NT2/D1 (cell line): ENCODE data around the gene KLK15.
A peak's percentile ranks its signal among the peaks of the same experiment; 100 is the strongest.

Experiments used
- DNase-seq: peaks from one replicate; pipeline ENCODE4 v3.0.0-alpha.2; 2011; ENCODE audit warnings: low read depth, low spot score
- H3K27me3 ChIP-seq: 2 replicates; pipeline ENCODE4 v1.6.0; 2011; ENCODE audit warnings: mild to moderate bottlenecking; ENCODE audit not compliant: insufficient read length, insufficient read depth
- H3K36me3 ChIP-seq: 2 replicates; pipeline ENCODE4 v1.6.1; 2011; ENCODE audit warnings: mild to moderate bottlenecking, low read length, mixed read lengths; ENCODE audit not compliant: insufficient read depth, insufficient read length
- H3K4me1 ChIP-seq: 2 replicates; pipeline ENCODE4 v1.5.1; 2011; ENCODE audit not compliant: insufficient read depth, insufficient read length
- H3K4me3 ChIP-seq: 2 replicates; pipeline ENCODE4 v1.5.1; 2011; ENCODE audit warnings: low read depth; ENCODE audit not compliant: insufficient read length
- H3K9ac ChIP-seq: 2 replicates; pipeline ENCODE4 v1.6.0; 2011; ENCODE audit warnings: low read depth; ENCODE audit not compliant: insufficient read length
- H3K9me3 ChIP-seq: 2 replicates; pipeline ENCODE4 v1.5.1; 2011; ENCODE audit warnings: mild to moderate bottlenecking, low read length; ENCODE audit not compliant: insufficient read depth
- SUZ12 ChIP-seq: IDR thresholded peaks from 2 replicates; pipeline ENCODE4 v1.6.1; 2011; ENCODE audit not compliant: insufficient read length, insufficient read depth; ENCODE audit errors: extremely low read depth
- YY1 ChIP-seq: IDR thresholded peaks from 2 replicates; pipeline ENCODE4 v1.6.1; 2011; ENCODE audit not compliant: insufficient read length, insufficient read depth
- ZNF274 ChIP-seq: IDR thresholded peaks from 2 replicates; pipeline ENCODE4 v1.6.1; 2011; ENCODE audit warnings: mild to moderate bottlenecking, low read depth, low read length

KLK15 gene

DNA sequence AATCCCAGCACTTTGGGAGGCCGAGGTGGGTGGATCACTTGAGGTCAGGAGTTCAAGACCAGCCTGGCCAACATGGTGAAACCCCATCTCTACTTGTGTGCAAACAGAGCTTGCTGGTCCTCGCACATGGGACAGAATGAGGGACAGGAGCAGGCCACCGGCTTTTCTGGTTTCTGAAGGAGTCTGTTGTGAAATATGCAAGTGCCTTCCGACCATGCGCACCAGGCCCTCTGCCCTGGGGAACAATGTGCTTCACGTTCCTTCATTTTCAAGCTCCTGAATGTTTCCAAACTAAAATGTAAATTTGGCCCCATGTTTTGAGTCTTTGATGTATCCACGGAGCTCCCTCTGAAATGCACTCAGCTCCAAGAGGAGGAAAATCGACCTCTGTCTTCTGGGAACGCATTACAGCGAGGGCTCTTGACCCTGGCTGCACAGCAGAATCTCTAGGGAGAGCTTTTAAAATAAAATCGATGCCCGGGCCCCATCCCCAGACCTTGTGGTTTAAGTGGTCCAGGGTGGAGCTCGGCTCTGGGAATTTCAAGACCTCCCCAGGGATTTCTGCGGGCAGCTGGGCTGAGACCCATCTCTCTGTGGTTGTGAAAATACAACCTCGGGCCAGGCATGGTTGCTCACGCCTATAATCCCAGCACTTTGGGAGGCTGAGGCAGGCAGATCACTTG, 52.5 kb downstream of the KLK15 start:
- Histone ChIP-seq H3K36me3 (no peaks in the 10 kb centered on the region), H3K27me3 (peaks cover 51% of the 10 kb centered on the region), H3K9me3 (no peaks in the 10 kb centered on the region), H3K9ac (no peak overlapping the region), H3K4me1 (peaks cover 7% of the 10 kb centered on the region), H3K4me3 (no peak overlapping the region)
- TF ChIP-seq YY1 (no peak), ZNF274 (no peak), SUZ12 (no peak)
- no peak for DNase-seq

DNA sequence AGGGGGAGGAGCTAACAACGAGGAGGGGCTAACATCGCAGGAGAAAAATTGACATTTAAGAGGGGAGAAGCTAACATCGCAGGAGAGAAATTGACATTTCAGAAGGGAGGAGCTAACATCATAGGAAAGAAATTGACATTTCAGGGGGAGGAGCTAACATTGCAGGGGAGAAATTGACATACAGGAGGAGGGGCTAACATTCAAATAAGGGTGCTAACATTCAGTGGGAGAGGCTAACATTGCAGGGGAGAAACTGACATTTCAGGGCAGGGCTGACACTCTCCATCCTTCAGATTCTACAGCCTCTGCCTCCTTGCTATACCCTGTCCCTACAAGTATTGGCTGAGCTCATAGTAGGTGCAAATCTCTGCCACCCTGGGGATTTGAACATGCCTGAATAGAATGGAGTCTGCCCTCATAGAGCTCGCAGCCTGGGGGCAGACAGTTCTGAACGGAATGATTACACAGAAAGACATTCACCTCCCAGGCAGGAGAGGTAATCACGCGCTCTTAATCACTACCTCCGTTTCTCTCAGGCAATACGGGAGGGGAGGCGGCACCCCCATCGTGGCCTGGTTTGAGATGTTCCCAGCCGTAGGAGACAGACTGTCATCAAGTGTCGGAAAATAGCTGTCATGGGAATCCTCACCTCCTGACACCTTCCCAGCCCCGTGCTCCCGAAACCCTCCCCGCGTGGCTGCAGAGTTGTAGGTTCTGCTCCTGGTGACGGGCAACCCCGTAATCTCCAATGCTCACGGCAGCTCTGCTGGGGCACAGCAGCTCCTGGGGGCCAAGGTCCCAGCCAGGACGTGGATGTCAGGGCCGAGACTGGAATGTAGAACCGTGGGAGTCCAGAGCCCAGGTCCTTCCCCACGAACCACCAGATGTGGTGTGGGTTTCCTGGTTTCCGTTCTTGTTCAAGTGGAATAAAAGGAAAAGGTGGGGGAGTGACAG, 53.6 kb downstream of the KLK15 start:
- Histone ChIP-seq H3K4me1 (peaks cover 7% of the 10 kb centered on the region), H3K36me3 (no peaks in the 10 kb centered on the region)
- TF ChIP-seq YY1 (no peak), SUZ12 (no peak), ZNF274 (no peak)

DNA sequence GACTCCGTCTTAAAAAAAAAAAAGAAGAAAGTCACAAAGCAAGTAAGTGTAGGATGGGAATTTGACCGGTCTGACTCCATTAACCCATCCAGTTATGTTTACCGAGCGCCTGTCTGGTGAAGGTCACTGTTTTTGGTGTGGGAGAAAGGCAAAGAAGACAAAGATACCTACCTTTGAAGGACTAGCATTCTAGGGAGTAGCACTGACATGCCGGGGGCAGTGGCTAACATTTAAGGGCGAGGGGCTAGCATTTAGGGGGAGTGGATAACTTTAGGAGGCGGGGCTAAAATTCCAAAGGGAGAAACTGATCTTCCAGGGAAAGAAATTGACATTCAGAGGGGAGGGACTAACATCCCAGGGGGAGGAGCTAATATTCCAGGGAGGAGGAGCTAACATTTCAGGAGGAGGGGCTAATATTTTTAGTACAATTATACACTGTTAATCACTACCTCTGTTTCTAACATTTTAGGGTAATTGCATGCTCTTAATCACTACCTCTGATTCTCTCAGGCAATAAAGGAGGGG, 54.4 kb downstream of the KLK15 start:
- Histone ChIP-seq H3K36me3 (no peaks in the 10 kb centered on the region), H3K4me3 (no peak overlapping the region), H3K9me3 (no peaks in the 10 kb centered on the region), H3K9ac (no peak overlapping the region), H3K4me1 (peaks cover 7% of the 10 kb centered on the region), H3K27me3 (peaks cover 58% of the 10 kb centered on the region)
- DNase-seq: no peak
- TF ChIP-seq ZNF274: no peak
- no peak for TF ChIP-seq SUZ12
- TF ChIP-seq YY1: no peak

More for the DNA sequence above, 53.6 kb downstream of the KLK15 start:
- DNase-seq: no peak
- H3K9me3 ChIP-seq: no peaks in the 10 kb centered on the region
- peaks cover 54% of the 10 kb centered on the region for H3K27me3 ChIP-seq
- H3K4me3 ChIP-seq: no peak overlapping the region
- no peak overlapping the region for H3K9ac ChIP-seq

DNA sequence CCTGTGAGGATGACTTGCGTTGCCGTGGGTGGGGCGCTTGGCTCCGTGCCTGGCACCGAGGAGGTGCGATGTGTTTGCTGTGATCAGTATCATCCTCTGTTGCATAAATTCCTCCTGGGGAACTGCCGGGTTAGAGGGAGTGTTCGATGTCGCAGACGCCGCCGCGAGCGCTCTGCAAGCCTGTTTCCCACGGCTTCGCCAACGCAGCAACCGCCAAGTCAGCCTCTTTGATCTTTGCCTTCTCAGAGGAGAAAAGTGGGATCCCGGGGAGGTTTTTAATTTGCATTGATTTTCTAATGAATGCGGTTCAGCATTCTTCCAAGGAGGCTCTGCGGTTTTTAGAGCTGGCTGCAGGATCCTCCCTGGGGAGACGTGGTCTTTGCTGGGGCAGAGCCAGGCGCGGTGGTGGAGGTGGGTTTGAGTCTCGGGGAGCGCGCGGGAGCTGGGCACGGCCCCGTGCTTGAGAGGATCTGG, 55.5 kb downstream of the KLK15 start:
- no peak overlapping the region for H3K4me3 ChIP-seq
- DNase-seq: peak; percentile 57

DNA sequence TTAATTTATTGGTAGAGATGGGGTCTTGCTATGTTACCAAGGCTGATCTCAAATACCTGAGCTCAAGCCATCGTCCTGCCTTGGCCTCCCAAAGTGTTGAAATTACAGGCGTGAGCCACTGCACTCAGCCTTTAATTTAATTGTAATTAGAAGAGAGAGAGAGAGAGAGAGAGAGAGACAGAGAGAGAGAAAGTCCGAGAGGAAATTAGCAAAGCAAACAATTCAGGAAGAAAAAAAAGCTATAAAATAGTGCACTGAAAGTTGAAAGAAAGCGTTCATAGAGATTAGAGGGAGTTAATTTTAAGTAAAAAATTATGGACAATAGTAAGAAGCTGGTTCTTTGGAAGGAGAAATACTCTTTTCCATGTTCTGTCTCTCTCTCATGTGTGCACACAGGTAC, 56.1 kb downstream of the KLK15 start:
- Histone ChIP-seq H3K36me3 (no peaks in the 10 kb centered on the region), H3K27me3 (peaks cover 53% of the 10 kb centered on the region), H3K4me3 (no peak overlapping the region), H3K4me1 (peaks cover 7% of the 10 kb centered on the region), H3K9ac (no peak overlapping the region), H3K9me3 (no peaks in the 10 kb centered on the region)
- no peak for DNase-seq
- TF ChIP-seq ZNF274 (no peak), YY1 (no peak), SUZ12 (no peak)

More for the DNA sequence above, 55.5 kb downstream of the KLK15 start:
- peaks cover 7% of the 10 kb centered on the region for H3K4me1 ChIP-seq
- H3K36me3 ChIP-seq: no peaks in the 10 kb centered on the region
- no peaks in the 10 kb centered on the region for H3K9me3 ChIP-seq
- H3K27me3 ChIP-seq: peaks cover 58% of the 10 kb centered on the region
- TF ChIP-seq SUZ12 (no peak), YY1 (no peak), ZNF274 (no peak)
- no peak overlapping the region for H3K9ac ChIP-seq

DNA sequence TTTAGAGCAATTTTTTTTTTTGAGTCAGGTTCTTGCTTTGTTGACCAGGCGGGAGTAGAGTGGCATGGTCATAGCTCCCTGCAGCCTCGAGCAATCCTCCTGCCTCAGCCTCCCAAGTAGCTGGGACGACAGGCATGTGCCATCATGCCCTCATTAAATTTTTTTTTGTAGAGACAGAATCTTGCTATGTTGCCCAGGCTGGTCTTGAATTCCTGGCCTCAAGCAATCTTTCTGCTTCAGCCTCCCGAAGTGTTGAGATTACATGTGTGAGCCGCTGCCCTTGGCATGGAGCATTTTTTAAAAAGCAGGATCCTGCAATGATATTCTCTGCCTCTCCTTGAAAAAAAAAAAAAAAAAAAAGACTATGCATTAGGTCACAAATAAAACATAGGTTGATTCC, 57.2 kb downstream of the KLK15 start:
- Histone ChIP-seq H3K36me3 (no peaks in the 10 kb centered on the region), H3K4me1 (peaks cover 7% of the 10 kb centered on the region), H3K4me3 (no peak overlapping the region), H3K9me3 (no peaks in the 10 kb centered on the region), H3K9ac (no peak overlapping the region), H3K27me3 (peaks cover 47% of the 10 kb centered on the region)
- no peak for DNase-seq
- TF ChIP-seq YY1 (no peak), ZNF274 (no peak), SUZ12 (no peak)
